ENCODE data around the gene AFF1. TPM values are rescaled to one million over a fixed set of nuclear protein-coding genes. Genes with fewer than 3 reads are reported as not detected.

The AFF1 gene
- total RNA-seq, 2 experiments from 2014 or later = 50.3 to 51.2 TPM

DNA sequence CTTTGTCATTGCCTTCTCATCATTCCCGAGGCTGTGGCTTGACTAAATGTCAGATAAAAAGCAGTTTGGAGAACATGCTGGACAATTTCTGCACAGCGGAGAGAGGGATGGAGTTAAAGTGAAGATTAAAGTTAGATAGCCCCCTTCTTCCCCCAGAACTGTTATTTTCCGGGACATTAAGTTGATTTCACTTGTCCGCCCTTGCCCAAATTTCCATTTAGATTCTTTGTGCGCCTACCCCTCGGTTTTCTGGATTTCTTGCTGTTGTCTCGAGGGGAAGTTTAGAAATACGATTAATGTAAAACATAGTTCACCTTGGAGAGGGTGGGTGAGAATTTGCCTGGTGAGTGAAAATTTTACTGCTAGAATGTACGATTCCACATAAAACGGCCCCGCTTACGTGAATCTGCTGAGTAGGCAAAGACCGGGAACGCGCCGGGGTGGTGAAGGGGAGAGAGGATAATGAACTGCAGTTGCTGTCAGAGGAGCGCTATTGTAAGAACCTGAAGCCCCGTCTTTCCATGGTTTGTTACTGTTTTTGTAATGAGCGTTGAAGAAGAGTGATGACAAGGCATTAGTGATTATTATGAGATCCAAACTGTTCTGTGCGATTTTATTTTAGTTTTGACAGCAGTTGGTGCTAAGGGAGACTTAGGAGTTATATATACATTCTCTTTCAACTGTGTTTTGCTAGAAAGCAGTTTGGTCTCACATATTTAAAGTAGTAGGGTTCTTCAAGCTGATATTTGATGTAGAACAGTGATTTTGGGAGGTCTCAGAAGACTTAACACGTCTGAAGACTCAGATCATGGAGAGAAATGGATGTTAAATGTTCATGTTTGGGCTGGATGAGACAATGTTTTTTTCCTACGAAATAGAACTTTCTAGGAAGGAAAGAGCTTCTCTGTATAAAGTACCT lies 73.0 kb downstream of the AFF1 start:
- Histone ChIP-seq H3K4me1 (ENCODE audit: insufficient read depth, low read length) (peaks cover 24% of the 10 kb centered on the region), H3K27ac (ENCODE audit: low read depth in 1 of 2, low read length in 2 of 2) (peak overlapping the region; percentile 83 to 90), H3K36me3 (ENCODE audit: insufficient read depth, low read length) (no peaks in the 10 kb centered on the region), H3K9me3 (ENCODE audit: control insufficient read depth in 1 of 2, insufficient read depth in 1 of 2, low read length in 2 of 2) (no peaks in the 10 kb centered on the region), H3K4me3 (ENCODE audit: low read length) (peak overlapping the region; percentile 89), H3K27me3 (ENCODE audit: control insufficient read depth in 1 of 2, insufficient read depth in 2 of 2, low read length in 2 of 2) (no peaks in the 10 kb centered on the region)
- Mint-ChIP-seq H3K4me3 (peak overlapping the region; percentile 90), H3K9me3 (no peaks in the 10 kb centered on the region), H3K4me1 (ENCODE audit: low read depth) (peaks cover 67% of the 10 kb centered on the region), H3K27ac (peak overlapping the region; percentile 96), H3K36me3 (ENCODE audit: low read depth) (peaks cover 17% of the 10 kb centered on the region), H3K27me3 (no peaks in the 10 kb centered on the region)
- TF ChIP-seq, protein P1, sequence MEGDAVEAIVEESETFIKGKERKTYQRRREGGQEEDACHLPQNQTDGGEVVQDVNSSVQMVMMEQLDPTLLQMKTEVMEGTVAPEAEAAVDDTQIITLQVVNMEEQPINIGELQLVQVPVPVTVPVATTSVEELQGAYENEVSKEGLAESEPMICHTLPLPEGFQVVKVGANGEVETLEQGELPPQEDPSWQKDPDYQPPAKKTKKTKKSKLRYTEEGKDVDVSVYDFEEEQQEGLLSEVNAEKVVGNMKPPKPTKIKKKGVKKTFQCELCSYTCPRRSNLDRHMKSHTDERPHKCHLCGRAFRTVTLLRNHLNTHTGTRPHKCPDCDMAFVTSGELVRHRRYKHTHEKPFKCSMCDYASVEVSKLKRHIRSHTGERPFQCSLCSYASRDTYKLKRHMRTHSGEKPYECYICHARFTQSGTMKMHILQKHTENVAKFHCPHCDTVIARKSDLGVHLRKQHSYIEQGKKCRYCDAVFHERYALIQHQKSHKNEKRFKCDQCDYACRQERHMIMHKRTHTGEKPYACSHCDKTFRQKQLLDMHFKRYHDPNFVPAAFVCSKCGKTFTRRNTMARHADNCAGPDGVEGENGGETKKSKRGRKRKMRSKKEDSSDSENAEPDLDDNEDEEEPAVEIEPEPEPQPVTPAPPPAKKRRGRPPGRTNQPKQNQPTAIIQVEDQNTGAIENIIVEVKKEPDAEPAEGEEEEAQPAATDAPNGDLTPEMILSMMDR (IDR thresholded peaks at IDR 0.05) = no peak
- peak in 11 of 14 experiments; percentile 7 to 54 (median 28) for DNase-seq
- ChIA-PET POLR2A (interaction anchor here (0.7 to 8.2 kb wide), 12 partner anchors 14 to 1277 kb away, joined by 3 to 351 read pairs (median 10); partner anchors contain the start of genes AFF1, KLHL8 and PPM1K), CTCF (interaction anchor here (0.7 to 2.5 kb wide), 8 partner anchors 9 to 86 kb away, joined by 3 to 25 read pairs (median 12); partner anchors contain the start of gene AFF1)
- no peak for ATAC-seq (ENCODE audit: poor library complexity)
- intact Hi-C loops (cut with DNase I, micrococcal nuclease) = loop anchor here (2.0 to 10.0 kb wide), 9 partner anchors 40 to 1377 kb away; partner anchors contain the start of genes KLHL8 (in 1 of the 2) and NUDT9 (in 1 of the 2)

DNA sequence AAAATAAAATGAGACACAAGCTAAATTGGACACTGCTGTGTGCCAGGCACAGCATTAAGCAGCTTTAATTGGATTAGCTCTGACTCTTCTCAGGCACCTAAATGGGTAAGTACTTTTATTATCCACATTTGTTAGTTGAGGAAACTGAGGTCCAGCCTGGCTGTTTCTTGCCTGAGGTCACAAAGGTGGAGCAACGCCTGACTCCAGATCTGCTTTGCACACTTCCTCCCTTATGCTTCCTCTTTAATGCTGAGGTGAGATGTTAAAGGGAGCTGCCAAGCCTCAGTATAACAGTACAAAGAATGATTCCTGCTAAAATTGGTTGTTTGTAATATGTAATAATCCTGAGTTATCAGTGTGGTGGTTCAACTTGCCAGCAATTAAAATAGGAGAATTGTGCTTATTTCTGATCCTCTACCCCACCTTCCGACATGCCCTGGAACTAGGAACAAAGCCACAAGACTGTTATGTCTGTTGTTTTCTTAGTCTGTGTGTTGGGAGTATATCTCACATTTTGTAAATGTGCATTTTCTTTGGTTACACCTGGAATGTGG lies 74.4 kb downstream of the AFF1 start:
- TF ChIP-seq, protein P1 (IDR thresholded peaks at IDR 0.05) = no peak
- H3K9me3 ChIP-seq (ENCODE audit: control insufficient read depth in 1 of 2, insufficient read depth in 1 of 2, low read length in 2 of 2) = no peaks in the 10 kb centered on the region
- no peaks in the 10 kb centered on the region for H3K27me3 Mint-ChIP-seq
- H3K27me3 ChIP-seq (ENCODE audit: control insufficient read depth in 1 of 2, insufficient read depth in 2 of 2, low read length in 2 of 2) = no peaks in the 10 kb centered on the region
- H3K4me3 Mint-ChIP-seq = peak overlapping the region; percentile 80
- POLR2A ChIA-PET = interaction anchor here (8.2 kb wide), 1 partner anchor 70 kb away, joined by 351 read pairs; the partner anchor contains the start of gene AFF1
- no peak for ATAC-seq (ENCODE audit: poor library complexity)
- no peak overlapping the region for H3K4me3 ChIP-seq (ENCODE audit: low read length)
- intact Hi-C loops (cut with DNase I, micrococcal nuclease) = loop anchor here (5.0 to 10.0 kb wide), 6 partner anchors 38 to 1376 kb away; partner anchors contain the start of genes KLHL8 (in 1 of the 2) and NUDT9 (in 1 of the 2)
- peak in 4 of 14 experiments; percentile 20 to 33 (median 28) for DNase-seq
- no peak overlapping the region for H3K27ac ChIP-seq (ENCODE audit: low read depth in 1 of 2, low read length in 2 of 2)
- H3K36me3 ChIP-seq (ENCODE audit: insufficient read depth, low read length) = no peaks in the 10 kb centered on the region
- CTCF ChIA-PET = interaction anchor here (1.6 to 2.5 kb wide), 3 partner anchors 73 to 87 kb away, joined by 5 to 13 read pairs (median 6); partner anchors contain the start of gene AFF1
- H3K4me1 Mint-ChIP-seq (ENCODE audit: low read depth) = peaks cover 77% of the 10 kb centered on the region
- no peaks in the 10 kb centered on the region for H3K9me3 Mint-ChIP-seq
- H3K36me3 Mint-ChIP-seq (ENCODE audit: low read depth) = peaks cover 17% of the 10 kb centered on the region
- peak overlapping the region; percentile 29 for H3K27ac Mint-ChIP-seq
- peaks cover 31% of the 10 kb centered on the region for H3K4me1 ChIP-seq (ENCODE audit: insufficient read depth, low read length)

DNA sequence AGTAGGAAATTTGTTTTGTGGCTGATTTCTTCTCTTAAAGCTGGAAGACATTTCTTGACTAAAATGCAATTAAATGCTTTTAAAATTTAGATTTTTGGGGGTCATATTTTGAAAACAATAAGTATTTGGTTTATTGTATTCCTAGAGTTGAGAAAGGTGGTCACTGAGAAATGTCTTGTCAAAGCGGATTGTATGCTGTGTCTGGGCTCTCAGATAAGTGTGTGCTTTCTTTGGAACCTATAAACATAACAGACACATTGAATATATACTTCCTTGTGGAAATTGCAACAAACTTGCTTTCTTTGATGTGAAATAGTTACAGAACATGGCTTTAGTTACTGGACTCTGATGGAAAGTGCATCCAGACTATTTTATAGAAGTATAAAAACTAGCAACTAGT lies 75.4 kb downstream of the AFF1 start:
- no peak overlapping the region for H3K27ac ChIP-seq (ENCODE audit: low read depth in 1 of 2, low read length in 2 of 2)
- no peak overlapping the region for H3K4me3 ChIP-seq (ENCODE audit: low read length)
- ATAC-seq (ENCODE audit: poor library complexity) = no peak
- ChIA-PET CTCF (interaction anchor here (1.6 to 2.5 kb wide), 3 partner anchors 74 to 88 kb away, joined by 5 to 13 read pairs (median 6); partner anchors contain the start of gene AFF1), POLR2A (no interaction called here)
- no peaks in the 10 kb centered on the region for H3K9me3 Mint-ChIP-seq
- no peaks in the 10 kb centered on the region for H3K9me3 ChIP-seq (ENCODE audit: control insufficient read depth in 1 of 2, insufficient read depth in 1 of 2, low read length in 2 of 2)
- H3K27me3 Mint-ChIP-seq = no peaks in the 10 kb centered on the region
- peaks cover 17% of the 10 kb centered on the region for H3K36me3 Mint-ChIP-seq (ENCODE audit: low read depth)
- H3K4me1 ChIP-seq (ENCODE audit: insufficient read depth, low read length) = peaks cover 27% of the 10 kb centered on the region
- no peak for DNase-seq
- H3K36me3 ChIP-seq (ENCODE audit: insufficient read depth, low read length) = no peaks in the 10 kb centered on the region
- intact Hi-C loops (cut with DNase I, micrococcal nuclease) = no loop called here
- H3K27me3 ChIP-seq (ENCODE audit: control insufficient read depth in 1 of 2, insufficient read depth in 2 of 2, low read length in 2 of 2) = no peaks in the 10 kb centered on the region
- H3K27ac Mint-ChIP-seq = no peak overlapping the region
- H3K4me1 Mint-ChIP-seq (ENCODE audit: low read depth) = peaks cover 81% of the 10 kb centered on the region
- TF ChIP-seq, protein P1 (IDR thresholded peaks at IDR 0.05) = no peak
- peak overlapping the region; percentile 80 for H3K4me3 Mint-ChIP-seq

All from CD4-positive, alpha-beta T cell (primary cell).